Measurements from ENCODE around the gene PICALM. TPM values are rescaled to one million over a fixed set of nuclear protein-coding genes. Genes with fewer than 3 reads are reported as not detected.

PICALM gene
- total and polyA plus RNA-seq, 2 of the 13 experiments (the other 11 are each of a cell fraction or from before 2014, with no cell fraction given) = 97.6 to 154 TPM

DNA sequence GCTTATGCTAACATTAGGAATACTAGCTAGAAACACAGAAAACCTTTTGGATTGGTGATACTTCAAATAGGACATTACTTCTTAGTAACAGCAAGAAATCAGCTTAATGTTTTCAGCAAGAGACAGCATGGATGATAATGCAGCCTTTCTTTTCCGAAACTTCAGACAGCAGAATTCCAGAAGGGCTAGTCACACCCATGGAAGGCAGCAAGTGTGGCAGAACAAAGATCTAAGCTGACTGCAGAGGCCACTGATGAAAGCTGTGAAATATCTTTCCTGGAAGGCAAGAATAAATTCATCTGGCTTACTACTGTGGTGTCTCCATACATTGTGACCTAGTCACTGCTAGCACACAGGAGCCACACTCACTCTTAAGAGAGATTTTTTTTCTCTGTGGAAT, 113.4 kb downstream of the PICALM start:
- no peak overlapping the region for H3K4me2 ChIP-seq (ENCODE audit: low read depth, low read length)
- FAIRE-seq = no peak
- DNase-seq (ENCODE audit: low spot score) = no peak
- no peaks in the 10 kb centered on the region for H4K20me1 ChIP-seq (ENCODE audit: insufficient read depth, low read length)
- TF ChIP-seq ZNF772 (CRISPR knock-in tag; IDR thresholded peaks at IDR 0.05) (no peak), ZFP1 (CRISPR knock-in tag; IDR thresholded peaks at IDR 0.05) (no peak), ZNF530 (CRISPR knock-in tag; IDR thresholded peaks at IDR 0.05; ENCODE audit: low read depth) (no peak), NONO (IDR thresholded peaks at IDR 0.05) (no peak), NONO (CRISPR knock-in tag; conservative IDR thresholded peaks at IDR 0.05) (no peak), ZNF317 (CRISPR knock-in tag; IDR thresholded peaks at IDR 0.05) (no peak), ZNF709 (CRISPR knock-in tag; IDR thresholded peaks at IDR 0.05) (no peak), ZNF615 (CRISPR knock-in tag; IDR thresholded peaks at IDR 0.05; ENCODE audit: borderline replicate concordance) (no peak), ZBTB38 (CRISPR knock-in tag; IDR thresholded peaks at IDR 0.05) (no peak), HNRNPUL1 (IDR thresholded peaks at IDR 0.05; ENCODE audit: low read depth, low read length) (no peak), DR1 (CRISPR knock-in tag; IDR thresholded peaks at IDR 0.05) (no peak), CBX5 (CRISPR knock-in tag; IDR thresholded peaks at IDR 0.05; ENCODE audit: borderline replicate concordance) (no peak), GPN1 (CRISPR knock-in tag; IDR thresholded peaks at IDR 0.05; ENCODE audit: borderline replicate concordance) (no peak)
- TF ChIP-seq, protein P1, sequence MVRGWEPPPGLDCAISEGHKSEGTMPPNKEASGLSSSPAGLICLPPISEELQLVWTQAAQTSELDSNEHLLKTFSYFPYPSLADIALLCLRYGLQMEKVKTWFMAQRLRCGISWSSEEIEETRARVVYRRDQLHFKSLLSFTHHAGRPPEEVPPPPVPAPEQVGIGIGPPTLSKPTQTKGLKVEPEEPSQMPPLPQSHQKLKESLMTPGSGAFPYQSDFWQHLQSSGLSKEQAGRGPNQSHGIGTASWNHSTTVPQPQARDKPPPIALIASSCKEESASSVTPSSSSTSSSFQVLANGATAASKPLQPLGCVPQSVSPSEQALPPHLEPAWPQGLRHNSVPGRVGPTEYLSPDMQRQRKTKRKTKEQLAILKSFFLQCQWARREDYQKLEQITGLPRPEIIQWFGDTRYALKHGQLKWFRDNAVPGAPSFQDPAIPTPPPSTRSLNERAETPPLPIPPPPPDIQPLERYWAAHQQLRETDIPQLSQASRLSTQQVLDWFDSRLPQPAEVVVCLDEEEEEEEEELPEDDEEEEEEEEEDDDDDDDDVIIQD (CRISPR knock-in tag; IDR thresholded peaks at IDR 0.05; ENCODE audit: low read depth) = no peak
- TF ChIP-seq, protein P2, sequence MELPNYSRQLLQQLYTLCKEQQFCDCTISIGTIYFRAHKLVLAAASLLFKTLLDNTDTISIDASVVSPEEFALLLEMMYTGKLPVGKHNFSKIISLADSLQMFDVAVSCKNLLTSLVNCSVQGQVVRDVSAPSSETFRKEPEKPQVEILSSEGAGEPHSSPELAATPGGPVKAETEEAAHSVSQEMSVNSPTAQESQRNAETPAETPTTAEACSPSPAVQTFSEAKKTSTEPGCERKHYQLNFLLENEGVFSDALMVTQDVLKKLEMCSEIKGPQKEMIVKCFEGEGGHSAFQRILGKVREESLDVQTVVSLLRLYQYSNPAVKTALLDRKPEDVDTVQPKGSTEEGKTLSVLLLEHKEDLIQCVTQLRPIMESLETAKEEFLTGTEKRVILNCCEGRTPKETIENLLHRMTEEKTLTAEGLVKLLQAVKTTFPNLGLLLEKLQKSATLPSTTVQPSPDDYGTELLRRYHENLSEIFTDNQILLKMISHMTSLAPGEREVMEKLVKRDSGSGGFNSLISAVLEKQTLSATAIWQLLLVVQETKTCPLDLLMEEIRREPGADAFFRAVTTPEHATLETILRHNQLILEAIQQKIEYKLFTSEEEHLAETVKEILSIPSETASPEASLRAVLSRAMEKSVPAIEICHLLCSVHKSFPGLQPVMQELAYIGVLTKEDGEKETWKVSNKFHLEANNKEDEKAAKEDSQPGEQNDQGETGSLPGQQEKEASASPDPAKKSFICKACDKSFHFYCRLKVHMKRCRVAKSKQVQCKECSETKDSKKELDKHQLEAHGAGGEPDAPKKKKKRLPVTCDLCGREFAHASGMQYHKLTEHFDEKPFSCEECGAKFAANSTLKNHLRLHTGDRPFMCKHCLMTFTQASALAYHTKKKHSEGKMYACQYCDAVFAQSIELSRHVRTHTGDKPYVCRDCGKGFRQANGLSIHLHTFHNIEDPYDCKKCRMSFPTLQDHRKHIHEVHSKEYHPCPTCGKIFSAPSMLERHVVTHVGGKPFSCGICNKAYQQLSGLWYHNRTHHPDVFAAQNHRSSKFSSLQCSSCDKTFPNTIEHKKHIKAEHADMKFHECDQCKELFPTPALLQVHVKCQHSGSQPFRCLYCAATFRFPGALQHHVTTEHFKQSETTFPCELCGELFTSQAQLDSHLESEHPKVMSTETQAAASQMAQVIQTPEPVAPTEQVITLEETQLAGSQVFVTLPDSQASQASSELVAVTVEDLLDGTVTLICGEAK (IDR thresholded peaks at IDR 0.05) = no peak
- TF ChIP-seq, protein P2 (CRISPR knock-in tag; IDR thresholded peaks at IDR 0.05) = no peak
- H3K4me1 ChIP-seq (ENCODE audit: insufficient read depth, low read length) = 0 out of 2 replicates have a peak, but pooled peaks cover 10% of the 10 kb centered on the region
- no peaks in the 10 kb centered on the region for H3K9me3 ChIP-seq (ENCODE audit: low read length)
- no peaks in the 10 kb centered on the region for H3K79me2 ChIP-seq (ENCODE audit: insufficient read depth, low read length)
- no peak overlapping the region for H3K9ac ChIP-seq (ENCODE audit: insufficient read depth, low read depth, low read length)
- H2AFZ ChIP-seq (ENCODE audit: low read length) = no peak overlapping the region
- in situ Hi-C loops (cut with HindIII; ENCODE audit: extremely low pct_ligation_motif_present, low pct_unique_long_range_greater_than_20kb) = no loop called here
- POLR2A ChIA-PET = no interaction called here
- intact Hi-C loops (cut with micrococcal nuclease; ENCODE audit: unreplicated experiment) = no loop called here
- no peak for ATAC-seq
- WGBS (ENCODE audit: low lambda C conversion rate) = 84% methylated on average over 1 of the region's 1 CpG
- BruUV-seq (replicated peaks) = no TSS peak
- H3K27ac ChIP-seq (ENCODE audit: extremely low read length, insufficient read depth, low read length) = no peak overlapping the region
- CTCF ChIA-PET (ENCODE audit: low intra/inter-chr PET ratio, low total read pairs) = no interaction called here
- no peak overlapping the region for H3K4me3 ChIP-seq (replicated peaks in 1 of 3; ENCODE audit: insufficient read depth in 1 of 3, low read depth in 2 of 3, low read length in 3 of 3)
- peaks cover 6 to 30% of the 10 kb centered on the region in 2 experiments for H3K36me3 ChIP-seq (replicated peaks in 1 of 2; ENCODE audit: control insufficient read depth in 1 of 2, insufficient read depth in 2 of 2, low read length in 2 of 2)
- no peaks in the 10 kb centered on the region for H3K27me3 ChIP-seq (ENCODE audit: control insufficient read depth in 1 of 2, insufficient read depth in 2 of 2, low read length in 2 of 2)
